GM12801 (cell line): ENCODE measurements around the gene EDNRB.

Experiments used
- TF ChIP-seq, protein P1 (sequence below): IDR thresholded peaks from one replicate; pipeline ENCODE4 v1.5.1; 2011; ENCODE audit warnings: control low read depth; ENCODE audit not compliant: insufficient read length; ENCODE audit errors: extremely low read depth

EDNRB gene

DNA sequence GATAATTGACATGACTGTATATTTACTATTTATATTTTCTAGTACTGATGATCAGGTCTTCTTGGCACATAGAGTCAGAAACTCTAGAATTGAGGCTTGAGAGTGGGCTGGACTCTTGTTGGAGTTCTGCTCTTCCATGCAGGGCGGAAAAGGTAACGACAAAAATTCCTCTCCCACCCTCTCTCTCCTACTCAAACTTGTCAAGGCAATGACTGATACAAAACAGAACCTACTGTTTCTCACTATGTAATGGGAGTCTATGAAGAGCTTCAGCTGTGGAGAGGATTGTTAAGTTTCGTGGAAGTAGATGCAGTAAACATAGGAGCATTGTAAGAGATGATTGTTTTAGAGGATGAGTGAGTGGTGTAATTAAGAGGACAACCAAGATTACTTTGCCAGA lies 8.8 kb downstream of the EDNRB start:
- TF ChIP-seq, protein P1, sequence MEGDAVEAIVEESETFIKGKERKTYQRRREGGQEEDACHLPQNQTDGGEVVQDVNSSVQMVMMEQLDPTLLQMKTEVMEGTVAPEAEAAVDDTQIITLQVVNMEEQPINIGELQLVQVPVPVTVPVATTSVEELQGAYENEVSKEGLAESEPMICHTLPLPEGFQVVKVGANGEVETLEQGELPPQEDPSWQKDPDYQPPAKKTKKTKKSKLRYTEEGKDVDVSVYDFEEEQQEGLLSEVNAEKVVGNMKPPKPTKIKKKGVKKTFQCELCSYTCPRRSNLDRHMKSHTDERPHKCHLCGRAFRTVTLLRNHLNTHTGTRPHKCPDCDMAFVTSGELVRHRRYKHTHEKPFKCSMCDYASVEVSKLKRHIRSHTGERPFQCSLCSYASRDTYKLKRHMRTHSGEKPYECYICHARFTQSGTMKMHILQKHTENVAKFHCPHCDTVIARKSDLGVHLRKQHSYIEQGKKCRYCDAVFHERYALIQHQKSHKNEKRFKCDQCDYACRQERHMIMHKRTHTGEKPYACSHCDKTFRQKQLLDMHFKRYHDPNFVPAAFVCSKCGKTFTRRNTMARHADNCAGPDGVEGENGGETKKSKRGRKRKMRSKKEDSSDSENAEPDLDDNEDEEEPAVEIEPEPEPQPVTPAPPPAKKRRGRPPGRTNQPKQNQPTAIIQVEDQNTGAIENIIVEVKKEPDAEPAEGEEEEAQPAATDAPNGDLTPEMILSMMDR: no peak

DNA sequence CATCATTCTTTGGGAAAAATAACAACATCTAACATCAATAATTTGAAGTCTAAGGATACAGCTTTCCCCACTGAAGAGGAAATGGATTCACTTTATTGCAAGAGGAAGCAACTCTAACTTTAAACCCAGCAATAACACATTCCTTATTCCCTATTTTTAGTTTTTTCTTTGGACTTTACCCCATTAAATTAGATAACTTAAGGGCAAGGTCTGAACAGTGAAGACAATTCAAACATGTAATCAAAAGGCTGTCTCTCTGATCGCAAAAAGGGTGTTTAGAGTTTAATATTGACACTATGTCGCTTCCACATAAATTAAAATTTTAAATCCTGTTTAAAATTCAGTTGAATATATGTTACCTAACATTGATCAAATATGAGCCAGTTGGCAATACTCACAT lies 10.1 kb downstream of the EDNRB start:
- TF ChIP-seq, protein P1: no peak

DNA sequence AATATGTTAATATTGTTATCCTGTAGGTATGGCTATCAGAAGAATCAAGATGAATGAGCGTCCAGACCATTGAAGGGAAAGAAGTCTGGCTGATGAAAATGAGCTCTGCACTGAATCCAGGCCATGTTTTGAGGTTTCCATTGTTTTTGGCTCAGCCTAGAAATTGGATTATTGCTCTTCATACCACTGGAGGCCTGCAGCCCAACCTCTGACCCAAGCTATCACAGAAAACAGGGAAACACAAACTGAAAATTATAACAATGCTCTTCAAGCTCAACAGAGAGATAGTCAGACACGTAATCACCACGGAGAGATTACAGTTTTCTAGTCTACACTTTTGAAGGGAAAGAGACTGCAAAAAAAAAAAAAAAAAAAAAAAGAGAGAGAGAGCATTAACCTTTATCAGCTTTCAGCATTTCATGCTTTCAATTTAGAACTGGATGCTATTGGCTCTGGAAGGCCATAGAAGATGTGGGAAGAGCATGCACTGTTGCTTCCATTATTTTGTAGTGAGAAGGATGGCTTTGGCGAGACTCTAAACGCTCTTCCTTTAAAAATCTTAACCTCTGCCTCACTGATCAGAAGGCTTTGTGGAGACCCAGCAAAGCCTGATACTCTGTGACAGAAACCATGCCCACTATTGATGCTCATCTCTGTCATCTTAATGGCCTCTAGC lies 10.8 kb downstream of the EDNRB start:
- TF ChIP-seq, protein P1: no peak

DNA sequence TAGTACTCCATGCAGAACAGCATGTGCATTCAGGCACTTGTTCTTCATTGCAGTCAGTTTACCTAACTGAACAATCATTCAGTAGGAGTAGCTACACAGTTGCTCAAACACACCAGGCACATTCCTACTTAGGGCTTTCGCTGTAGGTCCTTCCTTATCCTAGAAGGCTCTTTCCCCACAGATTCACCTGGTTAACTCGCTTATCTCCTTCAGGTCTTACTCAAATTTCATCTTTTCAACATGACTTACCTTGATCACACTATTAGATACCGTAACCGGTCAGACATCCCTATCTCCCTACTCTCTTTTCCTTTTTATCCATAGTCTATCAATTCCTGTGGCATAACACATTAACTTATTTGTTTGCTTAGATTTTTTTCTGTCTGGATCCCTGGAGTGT lies 14.6 kb downstream of the EDNRB start:
- TF ChIP-seq, protein P1: no peak

DNA sequence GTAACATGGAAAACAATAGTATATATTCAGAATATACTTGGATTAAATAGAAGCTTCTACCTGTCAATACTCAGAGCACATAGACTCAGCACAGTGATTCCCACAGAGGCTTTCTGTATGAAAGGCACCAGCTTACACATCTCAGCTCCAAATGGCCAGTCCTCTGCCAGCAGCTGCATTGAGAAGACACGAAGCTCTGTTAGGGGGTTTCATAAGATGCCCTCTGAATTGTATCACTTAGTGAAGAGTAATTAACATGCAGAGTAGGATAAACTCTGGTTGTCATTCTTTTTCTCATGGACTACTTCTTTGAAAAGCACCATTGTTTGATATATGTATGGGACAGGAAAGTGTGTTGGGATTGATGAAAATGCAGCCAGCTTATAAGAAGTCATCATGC lies 15.2 kb downstream of the EDNRB start:
- TF ChIP-seq, protein P1: no peak

DNA sequence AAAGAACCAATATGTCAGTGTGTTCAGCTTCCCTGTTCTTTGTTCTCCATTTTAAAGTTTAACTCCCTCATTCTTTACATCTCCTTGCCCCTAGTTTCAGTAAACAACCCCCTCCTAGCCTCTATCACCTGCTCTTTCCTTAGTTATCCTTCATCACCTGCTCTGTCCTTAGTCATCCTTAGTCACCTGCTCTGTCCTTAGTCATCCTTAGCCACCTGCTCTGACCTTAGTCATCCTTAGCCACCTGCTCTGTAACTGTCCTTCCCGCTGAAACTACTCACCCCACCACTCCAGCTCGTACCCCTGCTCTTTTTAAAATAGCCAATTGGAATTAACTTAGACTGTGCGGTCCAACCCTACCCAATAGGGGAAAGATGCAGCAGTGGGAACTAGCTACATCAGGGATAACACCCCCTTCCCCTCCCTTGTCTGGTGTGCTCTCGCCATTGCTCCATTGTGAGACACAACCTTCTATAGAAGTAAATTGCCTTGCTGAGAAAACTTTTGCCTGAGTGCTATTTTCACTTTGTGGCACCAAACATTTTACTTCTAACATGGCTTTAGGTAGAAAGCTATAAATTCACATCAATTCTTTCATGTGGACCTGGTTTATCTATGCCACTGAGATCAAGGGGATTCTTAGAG lies 16.2 kb downstream of the EDNRB start:
- TF ChIP-seq, protein P1: no peak

DNA sequence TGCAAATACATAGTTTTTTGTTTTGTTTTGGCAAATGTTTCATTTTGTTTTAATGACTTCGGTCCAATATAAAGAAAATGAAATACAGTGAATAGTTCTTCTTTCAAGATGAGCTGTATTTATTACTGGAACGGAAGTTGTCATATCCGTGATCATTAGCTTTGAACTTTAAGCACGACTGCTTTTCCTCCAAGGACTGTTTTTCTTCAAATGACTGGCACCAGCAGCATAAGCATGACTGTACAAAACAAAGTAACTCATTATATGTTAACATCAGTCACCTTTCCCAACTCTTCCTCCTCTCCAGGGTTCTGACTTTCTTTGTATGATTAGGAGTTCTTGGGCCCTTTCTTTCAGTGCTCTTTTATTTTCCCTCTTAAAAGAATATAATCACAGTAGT lies 20.5 kb downstream of the EDNRB start:
- TF ChIP-seq, protein P1: no peak
